SHP77 (cell line): ENCODE results near the gene PLA1A.

ENCODE experiments used
- DNase-seq, 2 experiments: peaks; one replicate each; lab custom pipeline; 2025; lab: John Stamatoyannopoulos, UW

The PLA1A gene

DNA sequence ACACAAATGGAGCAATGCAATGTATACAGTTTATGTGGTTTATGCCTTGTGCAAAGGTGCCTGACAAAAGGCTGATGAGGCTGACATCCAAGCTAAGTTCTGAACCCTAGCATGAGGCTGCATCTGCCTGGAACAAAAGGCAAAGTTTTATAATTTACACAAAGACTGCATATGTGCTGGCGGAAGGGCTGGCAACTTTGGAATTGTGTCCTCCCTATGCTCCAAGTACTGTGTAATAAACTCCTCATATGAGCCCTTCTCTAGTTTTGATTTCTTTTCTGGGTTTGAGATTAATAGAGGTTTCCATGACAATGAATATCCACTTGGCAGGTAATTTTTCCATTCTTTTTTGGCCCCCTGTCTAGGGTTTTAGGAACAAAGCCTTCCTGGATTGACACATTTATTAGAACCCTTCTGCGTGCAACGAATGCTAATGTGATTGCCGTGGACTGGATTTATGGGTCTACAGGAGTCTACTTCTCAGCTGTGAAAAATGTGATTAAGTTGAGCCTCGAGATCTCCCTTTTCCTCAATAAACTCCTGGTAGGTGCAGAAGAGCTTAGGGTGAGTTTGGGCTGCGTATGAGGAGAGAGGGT, 10.8 kb downstream of the PLA1A start:
- DNase-seq = no peak

DNA sequence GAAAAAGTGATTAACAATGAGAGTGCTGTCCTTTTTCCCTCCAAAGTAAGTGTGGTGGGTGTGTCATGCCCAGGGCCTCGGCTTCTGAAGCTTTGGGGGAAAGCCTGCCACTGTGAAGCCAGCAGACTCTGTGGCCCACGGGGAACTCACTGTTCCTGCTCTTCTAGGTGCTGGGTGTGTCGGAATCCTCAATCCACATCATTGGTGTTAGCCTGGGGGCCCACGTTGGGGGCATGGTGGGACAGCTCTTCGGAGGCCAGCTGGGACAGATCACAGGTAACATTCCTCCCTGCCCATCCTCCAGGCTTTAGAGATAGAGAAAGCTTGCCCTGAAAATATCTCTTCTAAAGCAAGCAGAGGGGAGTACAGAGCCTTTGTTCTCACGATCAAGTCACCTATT, 11.6 kb downstream of the PLA1A start:
- no peak for DNase-seq

DNA sequence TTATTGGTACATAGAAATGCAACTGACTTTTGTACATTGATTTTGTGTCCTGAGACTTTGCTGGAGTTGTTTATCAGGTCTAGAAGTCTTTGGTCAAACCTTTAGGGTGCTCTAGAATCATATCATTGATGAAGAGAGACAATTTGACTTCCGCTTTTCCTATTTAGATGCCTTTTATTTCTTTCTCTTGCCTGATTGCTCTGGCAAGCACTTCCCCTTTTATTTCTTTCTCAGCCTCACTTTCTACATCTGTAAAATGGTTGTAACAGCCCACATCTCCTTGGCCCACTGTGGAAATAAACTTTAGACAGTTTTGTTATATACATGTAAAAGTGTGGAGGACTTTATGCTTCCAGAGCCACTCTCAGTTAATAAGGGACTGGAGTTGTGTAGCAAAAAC, 14.0 kb downstream of the PLA1A start:
- no peak for DNase-seq

DNA sequence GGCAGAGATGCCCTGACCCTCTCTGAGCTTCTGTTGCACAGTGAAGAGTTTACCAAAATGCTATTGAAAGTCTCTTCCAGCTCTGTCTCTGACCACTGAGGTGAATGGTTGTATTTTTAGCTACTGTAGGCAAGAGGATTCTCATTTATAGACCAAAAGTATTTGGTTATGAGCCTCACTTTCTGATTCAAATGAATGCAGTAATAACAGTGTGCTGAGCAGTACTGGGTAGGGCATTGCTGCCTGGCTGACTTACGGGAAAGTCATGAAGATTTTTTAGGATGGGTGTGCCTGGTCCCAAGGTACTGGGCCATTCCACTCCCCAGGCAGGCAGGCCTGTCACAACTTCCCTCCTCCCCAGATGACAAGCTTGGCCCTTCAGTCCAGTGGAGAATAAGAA, 15.5 kb downstream of the PLA1A start:
- no peak for DNase-seq

- no peak for DNase-seq
Observed at GRCh38 chr3:119613872-119614271, 16.2 kb downstream of the PLA1A start.

GRCh38 chr3:119616056-119616455, 18.4 kb downstream of the PLA1A start:
- no peak for DNase-seq

DNA sequence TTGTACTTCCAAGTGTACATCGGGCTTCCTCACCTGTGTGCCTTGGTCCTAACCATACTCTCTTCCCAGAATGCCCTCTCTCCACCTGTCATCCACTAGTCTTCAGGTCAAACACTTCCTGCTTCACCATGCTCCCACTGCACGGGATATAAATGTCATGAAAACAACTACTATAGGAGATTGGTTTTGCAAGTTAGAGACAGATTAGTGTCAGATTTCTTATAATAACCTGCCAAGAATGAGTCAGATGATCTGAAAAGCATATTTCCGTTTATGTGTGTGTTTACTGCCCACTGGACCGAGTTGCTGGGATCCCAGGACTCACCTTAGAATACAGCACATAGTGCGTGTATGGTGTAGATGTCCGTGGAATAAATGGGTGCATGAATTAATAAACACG, 21.4 kb downstream of the PLA1A start:
- no peak for DNase-seq

GRCh38 chr3:119620899-119621298, 23.2 kb downstream of the PLA1A start:
- no peak for DNase-seq

GRCh38 chr3:119624002-119624720, 26.5 kb downstream of the PLA1A start:
- DNase-seq = no peak

DNA sequence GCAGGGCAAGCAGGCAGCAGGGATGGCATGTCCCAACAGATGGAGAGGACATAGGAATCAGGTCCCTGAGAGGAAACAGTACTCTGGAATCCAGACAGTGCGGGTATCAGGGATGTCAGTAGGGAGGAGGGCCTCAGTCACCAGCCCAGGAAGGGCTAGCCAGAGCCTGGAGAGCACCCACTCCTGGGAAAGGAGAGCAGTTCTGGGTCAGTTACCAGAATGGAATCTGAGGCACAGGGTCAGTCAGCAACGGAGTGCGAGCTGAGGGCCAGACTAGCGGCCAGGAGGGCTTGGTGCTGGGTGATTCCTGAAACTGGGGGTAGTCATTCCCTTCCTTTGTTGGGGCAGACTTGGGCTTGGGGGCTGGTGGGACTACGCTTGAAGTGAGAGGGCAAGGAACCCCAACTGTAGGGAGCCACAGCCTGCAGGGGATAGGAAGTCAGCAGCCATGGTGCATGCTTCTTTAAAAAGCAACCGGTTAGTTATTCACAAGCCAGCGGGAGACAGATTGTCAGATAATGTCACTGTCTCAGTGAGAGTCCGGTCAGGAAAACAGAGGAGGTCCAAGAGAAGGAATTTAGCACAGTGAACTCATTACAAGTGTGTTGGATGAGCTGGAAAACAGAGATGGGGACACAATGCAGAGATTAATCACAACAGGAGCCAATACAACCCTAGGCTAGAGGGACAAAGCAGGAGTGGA, 27.9 kb downstream of the PLA1A start:
- no peak for DNase-seq

- DNase-seq = no peak
Observed at GRCh38 chr3:119626196-119626595, 28.5 kb downstream of the PLA1A start.

DNA sequence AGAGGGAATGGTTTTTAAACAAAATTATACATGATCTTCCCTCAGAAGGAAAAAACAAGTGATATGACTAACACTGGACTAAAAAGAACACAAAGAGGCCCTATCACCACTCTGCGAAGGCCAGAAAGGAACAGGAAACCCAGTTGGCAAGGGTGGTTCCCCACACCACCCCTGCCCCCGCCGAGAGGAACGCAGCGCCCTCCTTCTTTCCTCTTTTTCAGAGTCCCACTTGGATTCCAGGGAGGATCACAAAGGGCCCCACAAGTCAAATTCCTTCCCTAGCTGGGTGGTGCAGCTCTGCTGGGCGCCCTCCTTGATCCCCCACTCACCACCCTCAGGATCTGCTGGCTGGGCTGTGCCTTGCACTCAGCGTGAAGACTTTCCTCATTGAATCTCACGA, 29.8 kb downstream of the PLA1A start:
- no peak for DNase-seq

GRCh38 chr3:119628390-119628789, 30.7 kb downstream of the PLA1A start:
- no peak for DNase-seq

- DNase-seq = no peak
Observed at GRCh38 chr3:119628816-119629445, 31.2 kb downstream of the PLA1A start.

- DNase-seq = no peak
Observed at GRCh38 chr3:119630128-119630879, 32.6 kb downstream of the PLA1A start.

- no peak for DNase-seq
Observed at GRCh38 chr3:119630880-119631329, 33.2 kb downstream of the PLA1A start.

- DNase-seq = no peak
Observed at GRCh38 chr3:119631516-119631915, 33.8 kb downstream of the PLA1A start.

GRCh38 chr3:119632216-119632615, 34.5 kb downstream of the PLA1A start:
- DNase-seq = no peak

DNA sequence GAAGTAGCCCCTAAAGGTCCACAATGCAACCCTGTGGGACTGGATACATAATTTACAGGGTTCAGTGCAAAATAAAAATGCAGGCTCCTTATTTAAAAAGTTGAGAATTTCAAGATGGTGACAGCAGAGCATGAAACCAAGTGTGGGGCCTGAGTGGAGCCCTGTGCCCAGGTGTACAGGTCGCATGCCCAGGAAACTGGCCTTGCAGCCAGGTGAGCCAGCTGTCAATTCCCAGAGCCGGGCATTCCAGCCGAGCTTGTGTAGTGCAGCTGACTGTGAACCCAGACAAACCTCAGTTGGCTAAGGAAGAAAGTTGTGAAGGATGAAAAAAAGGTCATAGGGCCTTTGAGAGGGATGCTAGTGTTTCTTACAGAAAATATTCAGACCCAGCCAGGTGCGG, 35.1 kb downstream of the PLA1A start:
- no peak for DNase-seq

DNA sequence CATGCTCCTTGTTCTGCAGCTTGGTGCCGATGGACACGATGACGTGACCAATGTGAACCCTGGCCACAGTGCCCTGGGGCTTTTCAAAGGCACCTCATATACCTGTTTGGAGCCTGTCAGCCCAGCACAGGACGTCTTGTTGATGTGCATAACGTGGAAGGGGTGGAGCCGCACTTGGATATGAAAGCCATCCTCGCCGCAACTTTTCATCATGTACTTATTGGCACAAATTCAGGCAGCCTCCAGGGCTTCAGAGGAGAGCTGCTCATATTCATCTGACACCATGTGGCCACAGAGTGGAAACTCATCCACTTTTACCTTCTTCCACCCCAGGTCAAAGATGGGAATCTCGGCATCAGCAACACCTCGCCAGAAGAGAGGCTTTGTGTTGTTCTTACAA, 38.0 kb downstream of the PLA1A start:
- DNase-seq = no peak

- no peak for DNase-seq
Observed at GRCh38 chr3:119636249-119636648, 38.6 kb downstream of the PLA1A start.
